K562 (cell line): ENCODE data around the gene NUP214. TPM values are rescaled to one million over a fixed set of nuclear protein-coding genes. Genes with fewer than 3 reads are reported as not detected.

Experiments used
- ATAC-seq: fragments of 200-7000 bp; cut with Tn5 transposase; 3 replicates; pipeline ENCODE4 v1.9.1; 2020; ENCODE audit warnings: moderate library complexity
- BruUV-seq: library from RNA; stranded (reverse); fragments of 400-500 nt; replicated peaks from 2 replicates; lab custom pipeline; 2021; lab: Mats Ljungman, UMichigan
- CTCF ChIA-PET: fragments of 300-600 bp; formaldehyde crosslinking; extraction: SDS; loops from one replicate; lab custom pipeline; 2021; ENCODE audit warnings: low intra/inter-chr PET ratio; lab: Yijun Ruan, JAX
- POLR2A ChIA-PET: fragments of 300-600, 350-650 bp; sonication (Branson Sonifier 250); formaldehyde crosslinking; extraction: SDS; loops from one replicate; lab custom pipeline; 2021; ENCODE audit warnings: antibody characterized with exemption, inconsistent platforms; lab: Yijun Ruan, JAX
- DNase-seq, 4 experiments: peaks; one replicate each; pipeline versions ENCODE4 v3.0.0 to v3.0.0-alpha.2; 2011 to 2018; ENCODE audit warnings: low spot score in 3 of 4, mixed read lengths in 3 of 4; ENCODE audit errors: extremely low read depth in 1 of 4
- FAIRE-seq: peaks from 2 replicates; lab custom pipeline; 2011; peaks lifted over from hg19 to GRCh38; lab: Jason Lieb, UNC
- H2AFZ ChIP-seq: 2 replicates; pipeline ENCODE4 v1.6.0; 2011; ENCODE audit warnings: low read depth, low read length, control low read depth, inconsistent platforms
- H3K27ac ChIP-seq: fragments of 200-600 bp; 3 replicates; pipeline ENCODE4 v1.8.0; 2011; ENCODE audit warnings: low read depth, mild to moderate bottlenecking, control low read depth, inconsistent platforms, low read length, moderate library complexity, mixed read lengths; ENCODE audit errors: extremely low read depth
- H3K27me3 ChIP-seq, 2 experiments: fragments of 300-600 bp in 1 of 2; 2 replicates in 1 of 2; 3 replicates in 1 of 2; pipeline versions ENCODE4 v1.6.0 to v1.8.0; 2011; ENCODE audit warnings: inconsistent platforms in 2 of 2, low read length in 2 of 2, mild to moderate bottlenecking in 1 of 2, mixed read lengths in 1 of 2, moderate library complexity in 1 of 2; ENCODE audit not compliant: control insufficient read depth in 2 of 2, insufficient read depth in 2 of 2
- H3K36me3 ChIP-seq: fragments of 300-600 bp; 3 replicates; pipeline ENCODE4 v1.8.0; 2011; ENCODE audit warnings: mild to moderate bottlenecking, low read length, inconsistent platforms; ENCODE audit not compliant: control insufficient read depth, insufficient read depth
- H3K4me1 ChIP-seq, 2 experiments: fragments of 200-600 bp in 1 of 2; replicated peaks in 1 of 2; 2 replicates in 1 of 2; 3 replicates in 1 of 2; pipeline versions ENCODE4 v1.5.1 to v1.8.0; 2011; ENCODE audit warnings: inconsistent platforms in 2 of 2, low read length in 2 of 2, mild to moderate bottlenecking in 1 of 2, mixed read lengths in 1 of 2, moderate library complexity in 1 of 2; ENCODE audit not compliant: control insufficient read depth in 2 of 2, insufficient read depth in 2 of 2
- H3K4me2 ChIP-seq: 2 replicates; pipeline ENCODE4 v1.6.1; 2011; ENCODE audit warnings: low read length, control low read depth, inconsistent platforms, mixed read lengths; ENCODE audit not compliant: insufficient read depth
- H3K4me3 ChIP-seq: fragments of 200-600 bp; sonication (generic), shearing (Covaris generic); 2 replicates; pipeline ENCODE4 v1.5.1; 2016; ENCODE audit warnings: control low read depth, inconsistent platforms
- H3K79me2 ChIP-seq: fragments of 200-600 bp; 3 replicates; pipeline ENCODE4 v1.8.0; 2011; ENCODE audit warnings: low read length, inconsistent platforms; ENCODE audit not compliant: control insufficient read depth, insufficient read depth
- H3K9ac ChIP-seq, 2 experiments: 2 replicates each; pipeline versions ENCODE4 v1.6.0 to v1.6.1; 2011; ENCODE audit warnings: low read depth in 2 of 2, low read length in 2 of 2, control low read depth in 1 of 2, inconsistent platforms in 1 of 2, mild to moderate bottlenecking in 1 of 2, mixed read lengths in 1 of 2; ENCODE audit not compliant: insufficient read depth in 1 of 2
- H3K9me1 ChIP-seq: one replicate; pipeline ENCODE4 v1.6.0; 2011; ENCODE audit warnings: inconsistent platforms, mild to moderate bottlenecking, low read length, moderate library complexity; ENCODE audit not compliant: control insufficient read depth, insufficient read depth
- H3K9me3 ChIP-seq: replicated peaks from 2 replicates; pipeline ENCODE4 v1.5.1; 2011; ENCODE audit warnings: low read depth, low read length, inconsistent platforms; ENCODE audit not compliant: control insufficient read depth, insufficient read depth
- H4K20me1 ChIP-seq: replicated peaks from 2 replicates; pipeline ENCODE4 v1.6.1; 2011; ENCODE audit warnings: low read length, inconsistent platforms, mixed read lengths; ENCODE audit not compliant: control insufficient read depth, insufficient read depth
- CBX8 ChIP-seq: fragments of 200-600 bp; sonication (generic); IDR thresholded peaks from 2 replicates; pipeline ENCODE4 v1.6.1; 2012; ENCODE audit warnings: borderline replicate concordance, mixed run types, low read depth, mild to moderate bottlenecking, moderate library complexity, mixed read lengths, low read length, control low read depth, inconsistent platforms; ENCODE audit not compliant: poor library complexity, severe bottlenecking; ENCODE audit errors: extremely low read depth
- HBP1 ChIP-seq: fragments of 450-650 bp; formaldehyde crosslinking; IDR thresholded peaks from 2 replicates; pipeline ENCODE4 v1.4.0; 2022; ENCODE audit warnings: missing genetic modification characterization
- MLX ChIP-seq, 2 experiments: fragments of 450-650 bp in 1 of 2; sonication (generic) in 1 of 2; formaldehyde crosslinking; conservative IDR thresholded peaks; 2 replicates each; pipeline versions ENCODE4 v1.4.0 to v1.8.1; 2020 to 2022; ENCODE audit warnings: mild to moderate bottlenecking in 1 of 2, missing genetic modification reagents in 1 of 2
- MTA1 ChIP-seq: fragments of 450-650 bp; IDR thresholded peaks from 2 replicates; pipeline ENCODE4 v1.6.1; 2017; ENCODE audit warnings: borderline replicate concordance
- OTX1 ChIP-seq: fragments of 450-650 bp; formaldehyde crosslinking; IDR thresholded peaks from 2 replicates; pipeline ENCODE4 v1.4.0; 2022; ENCODE audit warnings: mild to moderate bottlenecking
- PHTF2 ChIP-seq: fragments of 250-450 bp; sonication (Bioruptor Pico); IDR thresholded peaks from 2 replicates; pipeline ENCODE4 v1.5.0; 2021; ENCODE audit warnings: mild to moderate bottlenecking
- RBM25 ChIP-seq: fragments of 200-400 bp; formaldehyde crosslinking; IDR thresholded peaks from 2 replicates; pipeline ENCODE4 v1.6.1; 2018; ENCODE audit warnings: low read length, low read depth, moderate library complexity; ENCODE audit not compliant: severe bottlenecking
- SOX6 ChIP-seq: fragments of 450-650 bp; IDR thresholded peaks from 2 replicates; pipeline ENCODE4 v1.6.1; 2014; ENCODE audit warnings: mild to moderate bottlenecking
- ZBTB43 ChIP-seq: sonication (generic); formaldehyde crosslinking; IDR thresholded peaks from 2 replicates; pipeline ENCODE4 v1.8.0; 2023; ENCODE audit warnings: mild to moderate bottlenecking, missing genetic modification reagents
- ZNF589 ChIP-seq: fragments of 200-800 bp; sonication (Bioruptor generic); IDR thresholded peaks from 2 replicates; pipeline ENCODE4 v1.6.1; 2016; ENCODE audit warnings: low read depth, missing genetic modification characterization, missing compliant biosample characterization
- ZNF830 ChIP-seq: fragments of 250-450 bp; sonication (Bioruptor Pico); IDR thresholded peaks from 2 replicates; pipeline ENCODE4 v1.5.0; 2021; ENCODE audit warnings: mild to moderate bottlenecking
- WGBS: fragments of 100-300 bp; shearing (Covaris generic); methylation state at CpG from one replicate; pipeline ENCODE4 v1.1.6; 2016; ENCODE audit warnings: low coverage, mixed read lengths; ENCODE audit not compliant: insufficient coverage; ENCODE audit errors: missing lambda C conversion rate; 5-methylcytosine and 5-hydroxymethylcytosine counted together
- in situ Hi-C: fragments of 300-500 bp; cut with MboI; formaldehyde crosslinking; loops from 4 replicates; pipeline ENCODE4 v1.15.0; 2018; ENCODE audit warnings: inconsistent platforms, mixed read lengths
- intact Hi-C: fragments of 100-400 bp; cut with micrococcal nuclease; formaldehyde crosslinking; loops from 2 replicates; pipeline ENCODE4 v1.14.2; 2022
- polyA plus RNA-seq, 8 experiments: library from polyadenylated mRNA; depleted of rRNA in 4 of 8; stranded (reverse) in 5 of 8; unstranded in 3 of 8; fragments of >200 nt; fragmentation: Nextera tagmentation in 2 of 8; fragmentation: Illumina TruSeq in 1 of 8; extraction: Ambion mirVana in 2 of 8; extraction: Trizol in 1 of 8; gene quantifications; 2 replicates each; pipeline versions ENCODE4 v1.2.1 to v1.2.3, GENCODE V29; 2011 to 2014; ENCODE audit warnings: inconsistent platforms in 1 of 8, missing spikeins in 1 of 8
- total RNA-seq, 7 experiments: library from RNA; depleted of rRNA in 6 of 7; stranded (reverse); fragments of >200 nt in 6 of 7; fragmentation: Illumina TruSeq in 2 of 7; extraction: Trizol in 2 of 7; gene quantifications; 2 replicates each; pipeline versions ENCODE4 v1.2.1 to v1.2.3, GENCODE V29; 2011 to 2021; ENCODE audit warnings: low replicate concordance in 1 of 7

NUP214 gene
- total and polyA plus RNA-seq, 9 of the 15 experiments (the other 6 are each of a cell fraction or from before 2014, with no cell fraction given) = 56.9 to 332 (median 97.1) TPM

GRCh38 chr9:131218370-131218769, 93.0 kb downstream of the NUP214 start:
- BruUV-seq = no TSS peak
- peaks cover 89% of the 10 kb centered on the region for H3K36me3 ChIP-seq
- CTCF ChIA-PET = no interaction called here
- DNase-seq (peak in 3 of 4 experiments; percentile 64 to 77 (median 77)), ATAC-seq (peak; percentile 16), FAIRE-seq (no peak)
- H3K4me3 ChIP-seq = no peak overlapping the region
- TF ChIP-seq RBM25 = no peak
- no peak for TF ChIP-seq SOX6
- TF ChIP-seq CBX8 = no peak
- no peak for TF ChIP-seq ZNF830 (CRISPR knock-in tag)
- no peak for TF ChIP-seq ZBTB43
- TF ChIP-seq MLX (CRISPR knock-in tag; conservative IDR thresholded peaks at IDR 0.05) = no peak
- TF ChIP-seq OTX1 (CRISPR knock-in tag) = no peak
- TF ChIP-seq HBP1 (CRISPR knock-in tag) = no peak
- no peak for TF ChIP-seq MTA1
- TF ChIP-seq ZNF589 (CRISPR knock-in tag) = no peak
- TF ChIP-seq PHTF2 (CRISPR knock-in tag) = no peak
- no peak overlapping the region for H2AFZ ChIP-seq
- no peaks in the 10 kb centered on the region for H3K9me3 ChIP-seq
- WGBS = 39% methylated on average over 5 of the region's 5 CpGs
- peaks cover 0 to 16% of the 10 kb centered on the region in 2 experiments; a peak in 3 of 5 replicates for H3K4me1 ChIP-seq
- no peak overlapping the region for H3K9ac ChIP-seq
- in situ Hi-C loops = loop anchor here (10.0 kb wide), 1 partner anchor 116 kb away; no protein-coding TSS in a partner anchor
- H3K27me3 ChIP-seq = no peaks in the 10 kb centered on the region
- H3K79me2 ChIP-seq = no peaks in the 10 kb centered on the region
- POLR2A ChIA-PET = interaction anchor here (0.7 to 11.5 kb wide), 6 partner anchors 11 to 93 kb away, joined by 3 to 156 read pairs (median 44); partner anchors contain the start of gene NUP214
- intact Hi-C loops = no loop called here
- no peaks in the 10 kb centered on the region; the same call in 1 of the 2 replicates for H4K20me1 ChIP-seq
- no peak overlapping the region for H3K4me2 ChIP-seq
- peaks cover 4% of the 10 kb centered on the region for H3K9me1 ChIP-seq
- H3K27ac ChIP-seq = no peak overlapping the region
